Jurkat, Clone E6-1 (cell line): Measurements from ENCODE around the gene KIAA1549.

ENCODE experiments used
- DNase-seq: peaks from one replicate; pipeline ENCODE4 v3.0.0-alpha.2; 2011; ENCODE audit warnings: low read depth, low spot score
- H3K4me3 ChIP-seq: 2 replicates; pipeline ENCODE4 v1.5.1; 2011; ENCODE audit warnings: mild to moderate bottlenecking, low read length, control low read depth, moderate library complexity

Gene KIAA1549

DNA sequence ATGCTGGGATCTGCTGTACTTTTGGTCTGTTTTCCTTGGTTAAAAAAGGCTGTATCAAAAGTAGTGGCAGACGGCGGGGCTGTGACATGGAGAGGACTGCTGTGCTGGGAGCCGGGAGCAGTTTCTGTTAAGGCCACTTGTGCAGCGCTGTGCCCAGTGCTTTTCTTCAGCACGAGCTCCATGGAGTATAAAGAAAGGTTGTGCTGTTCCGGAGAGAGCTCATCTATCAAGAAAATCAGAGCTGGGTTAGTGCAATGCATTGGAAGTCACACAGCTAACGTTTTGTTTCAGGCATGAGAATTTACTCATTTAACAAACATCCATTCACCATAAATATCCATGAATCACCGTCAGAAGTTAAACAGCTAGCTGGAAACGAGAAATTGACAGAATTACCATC lies 62.0 kb downstream of the KIAA1549 start:
- no peak for DNase-seq
- no peak overlapping the region for H3K4me3 ChIP-seq

GRCh38 chr7:138918756-138919155 lies 62.4 kb downstream of the KIAA1549 start:
- H3K4me3 ChIP-seq, result no peak overlapping the region
- DNase-seq, result no peak

- no peak for DNase-seq
- H3K4me3 ChIP-seq, result no peak overlapping the region
These were observed 63.0 kb downstream of the KIAA1549 start for GRCh38 chr7:138918176-138918575.

- DNase-seq, result no peak
- no peak overlapping the region for H3K4me3 ChIP-seq
These were observed 63.4 kb downstream of the KIAA1549 start for GRCh38 chr7:138917771-138918170.

DNA sequence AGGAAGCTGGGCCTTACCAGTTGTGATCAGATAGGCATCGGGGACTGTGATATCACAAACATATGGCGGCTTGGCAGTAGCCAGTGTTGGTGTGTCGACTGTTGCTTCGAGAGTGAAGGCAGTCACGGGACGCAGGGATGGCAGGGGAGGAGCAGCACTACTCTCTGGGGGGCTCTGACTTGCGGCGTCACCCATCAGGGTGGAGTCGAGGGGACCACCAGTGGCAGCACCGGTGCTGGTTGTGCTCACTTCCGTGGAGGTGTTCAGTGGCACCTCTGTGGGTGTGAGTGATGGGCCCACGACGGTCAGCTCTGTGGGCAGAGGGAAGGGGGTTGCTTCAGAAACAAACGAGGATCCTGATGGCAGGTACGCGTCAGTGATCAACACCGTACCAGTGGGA lies 64.5 kb downstream of the KIAA1549 start:
- H3K4me3 ChIP-seq, result no peak overlapping the region
- DNase-seq, result no peak

GRCh38 chr7:138916275-138916674 lies 64.9 kb downstream of the KIAA1549 start:
- H3K4me3 ChIP-seq, result no peak overlapping the region
- DNase-seq, result no peak

DNA sequence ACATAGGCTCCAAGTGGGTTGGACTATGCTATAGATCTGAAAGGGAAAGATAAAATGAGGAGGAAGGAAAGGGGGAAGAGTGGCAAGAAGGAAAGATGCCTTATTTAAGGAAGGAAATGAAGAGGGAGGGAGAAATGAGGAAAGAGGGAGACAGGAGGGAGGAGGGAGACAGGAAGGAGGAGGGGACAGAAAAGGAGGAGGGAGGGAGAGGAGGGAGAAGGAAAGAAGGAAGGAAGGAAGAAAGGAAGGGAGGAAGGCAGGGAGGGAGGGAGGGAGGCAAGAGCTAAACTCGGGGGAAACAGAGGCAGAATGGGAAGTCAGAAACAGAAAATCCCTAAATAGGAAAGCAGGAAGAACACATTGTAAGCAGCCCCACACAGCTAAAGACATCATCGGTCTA lies 67.4 kb downstream of the KIAA1549 start:
- no peak overlapping the region for H3K4me3 ChIP-seq
- DNase-seq, result no peak

GRCh38 chr7:138911007-138911406 lies 70.2 kb downstream of the KIAA1549 start:
- H3K4me3 ChIP-seq, result no peak overlapping the region

GRCh38 chr7:138907850-138908249 lies 73.3 kb downstream of the KIAA1549 start:
- DNase-seq, result no peak
- no peak overlapping the region for H3K4me3 ChIP-seq

More at GRCh38 chr7:138911007-138911406, 70.2 kb downstream of the KIAA1549 start:
- no peak for DNase-seq

DNA sequence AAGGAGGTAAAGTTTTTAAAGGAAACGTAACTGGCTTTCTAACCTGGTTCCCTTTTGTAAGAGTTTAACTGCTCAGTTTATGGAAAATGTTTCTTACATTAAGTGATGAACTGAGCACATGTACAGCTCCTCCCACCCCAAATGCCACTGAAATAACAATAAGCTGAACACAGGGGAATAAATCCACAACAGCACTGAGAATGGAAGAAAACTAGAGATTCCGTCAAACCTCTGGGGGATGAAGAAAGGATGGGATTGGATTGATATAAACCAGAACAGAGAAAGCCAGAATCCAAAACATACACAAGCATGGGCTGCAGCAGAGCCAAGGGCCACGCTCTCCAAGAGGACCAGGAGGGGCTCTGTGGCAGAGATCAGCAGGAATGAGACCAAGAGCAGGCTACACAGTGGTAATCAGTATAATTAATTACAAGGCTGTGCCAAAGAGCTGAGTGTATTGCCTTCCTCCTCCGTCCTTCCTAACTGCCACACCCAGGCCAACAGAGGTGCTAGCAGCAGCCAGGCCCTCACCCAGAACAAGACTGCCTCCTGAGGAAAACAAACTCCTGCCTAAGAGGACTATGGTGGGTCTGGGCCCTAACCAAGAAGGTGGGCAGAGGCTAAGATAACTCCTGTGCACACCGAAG lies 73.9 kb downstream of the KIAA1549 start:
- no peak for DNase-seq
- no peak overlapping the region for H3K4me3 ChIP-seq

- H3K4me3 ChIP-seq, result peak overlapping the region; percentile 36
- DNase-seq, result peak; percentile 46
These were observed 77.2 kb downstream of the KIAA1549 start for GRCh38 chr7:138903859-138904435.

- peak; percentile 98 for DNase-seq
- H3K4me3 ChIP-seq, result peak overlapping the region; percentile 36
These were observed 77.9 kb downstream of the KIAA1549 start for GRCh38 chr7:138903186-138903820.

DNA sequence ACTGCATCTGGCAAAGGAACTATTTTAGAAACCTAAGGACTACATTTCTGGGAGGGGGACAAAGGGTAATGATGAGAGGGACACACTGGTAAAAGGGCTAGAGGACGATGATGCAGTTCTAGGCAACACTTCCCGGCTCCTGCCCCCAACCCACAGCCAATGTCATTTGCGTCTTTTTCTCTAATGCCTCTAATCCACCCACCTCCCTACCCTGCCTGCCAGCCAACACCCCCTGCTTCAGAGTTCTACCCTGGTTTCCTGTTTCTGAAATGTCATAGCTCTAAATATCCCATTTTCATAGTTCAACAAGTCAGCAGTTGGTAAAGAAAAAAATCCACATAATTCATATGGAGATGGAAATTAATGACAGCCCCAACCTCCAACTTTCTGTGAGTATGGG lies 79.0 kb downstream of the KIAA1549 start:
- peak; percentile 26 for DNase-seq
- no peak overlapping the region for H3K4me3 ChIP-seq

GRCh38 chr7:138900035-138900828 lies 81.0 kb downstream of the KIAA1549 start:
- H3K4me3 ChIP-seq, result no peak overlapping the region
- DNase-seq, result no peak

DNA sequence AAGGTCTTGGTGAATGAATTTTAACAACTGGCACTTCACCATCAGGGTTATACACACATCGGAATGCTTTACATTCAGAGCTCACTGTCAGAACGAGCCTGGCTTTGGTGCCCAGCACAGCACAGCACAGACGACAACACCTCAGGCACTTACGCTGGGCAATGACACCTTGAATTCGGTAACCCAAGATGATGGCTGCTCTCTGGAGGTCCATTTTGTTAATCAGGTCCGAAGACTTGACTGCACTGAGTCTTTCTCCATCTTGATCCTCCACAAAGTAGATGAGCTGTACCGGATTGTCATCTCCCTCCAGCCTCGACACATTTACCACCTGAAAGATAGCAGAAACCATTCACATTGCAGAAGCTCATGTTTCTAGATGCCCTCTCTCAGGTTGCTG lies 82.4 kb downstream of the KIAA1549 start:
- DNase-seq, result no peak
- H3K4me3 ChIP-seq, result no peak overlapping the region

GRCh38 chr7:138898255-138898654 lies 82.9 kb downstream of the KIAA1549 start:
- no peak overlapping the region for H3K4me3 ChIP-seq
- no peak for DNase-seq

DNA sequence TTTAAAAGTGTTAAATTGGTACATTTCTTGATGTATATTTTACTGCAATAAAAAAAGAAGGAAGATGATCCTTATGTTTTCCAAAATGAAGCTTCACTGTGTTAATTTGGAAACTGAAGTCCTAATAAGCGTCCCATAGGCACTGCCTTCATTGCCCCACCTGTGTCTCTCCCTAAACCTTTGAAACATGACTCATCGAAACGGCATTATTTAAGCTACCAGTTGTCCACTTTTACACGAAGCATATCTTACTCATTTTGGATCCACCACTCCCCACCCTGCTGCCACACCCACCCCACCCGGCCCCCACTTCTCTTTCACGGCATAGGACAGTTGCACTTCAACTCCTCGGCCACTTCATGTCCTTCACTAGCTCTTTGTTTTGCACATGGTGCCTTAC lies 85.5 kb downstream of the KIAA1549 start:
- no peak overlapping the region for H3K4me3 ChIP-seq
- DNase-seq, result no peak

- no peak for DNase-seq
- no peak overlapping the region for H3K4me3 ChIP-seq
These were observed 87.9 kb downstream of the KIAA1549 start for GRCh38 chr7:138893258-138893657.

DNA sequence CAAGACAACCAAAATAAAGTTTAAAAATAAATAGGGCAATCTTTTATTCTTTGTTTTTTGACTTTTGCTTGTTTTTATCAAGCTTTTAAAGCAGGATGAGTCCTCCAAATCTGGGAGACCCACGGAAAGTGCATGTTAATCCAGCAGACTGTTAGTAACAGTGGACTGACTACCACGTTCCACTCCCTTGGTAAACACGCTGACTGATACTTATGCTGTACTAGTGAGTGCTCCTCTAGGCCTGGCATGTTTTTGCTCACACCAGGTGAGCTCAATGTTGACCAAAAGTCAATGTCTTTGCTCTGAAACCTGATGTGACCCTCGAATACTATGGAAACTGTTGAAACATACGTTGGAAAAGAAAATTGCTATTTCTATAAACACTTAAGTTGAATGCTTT lies 88.4 kb downstream of the KIAA1549 start:
- no peak for DNase-seq
- no peak overlapping the region for H3K4me3 ChIP-seq
